ENCODE results near the gene NF2.
"Not testable (repeated sequence)": the region's sequence is repeated elsewhere in the genome, so short reads cannot be mapped to it uniquely, and the experiment has no call there.

Gene NF2

DNA sequence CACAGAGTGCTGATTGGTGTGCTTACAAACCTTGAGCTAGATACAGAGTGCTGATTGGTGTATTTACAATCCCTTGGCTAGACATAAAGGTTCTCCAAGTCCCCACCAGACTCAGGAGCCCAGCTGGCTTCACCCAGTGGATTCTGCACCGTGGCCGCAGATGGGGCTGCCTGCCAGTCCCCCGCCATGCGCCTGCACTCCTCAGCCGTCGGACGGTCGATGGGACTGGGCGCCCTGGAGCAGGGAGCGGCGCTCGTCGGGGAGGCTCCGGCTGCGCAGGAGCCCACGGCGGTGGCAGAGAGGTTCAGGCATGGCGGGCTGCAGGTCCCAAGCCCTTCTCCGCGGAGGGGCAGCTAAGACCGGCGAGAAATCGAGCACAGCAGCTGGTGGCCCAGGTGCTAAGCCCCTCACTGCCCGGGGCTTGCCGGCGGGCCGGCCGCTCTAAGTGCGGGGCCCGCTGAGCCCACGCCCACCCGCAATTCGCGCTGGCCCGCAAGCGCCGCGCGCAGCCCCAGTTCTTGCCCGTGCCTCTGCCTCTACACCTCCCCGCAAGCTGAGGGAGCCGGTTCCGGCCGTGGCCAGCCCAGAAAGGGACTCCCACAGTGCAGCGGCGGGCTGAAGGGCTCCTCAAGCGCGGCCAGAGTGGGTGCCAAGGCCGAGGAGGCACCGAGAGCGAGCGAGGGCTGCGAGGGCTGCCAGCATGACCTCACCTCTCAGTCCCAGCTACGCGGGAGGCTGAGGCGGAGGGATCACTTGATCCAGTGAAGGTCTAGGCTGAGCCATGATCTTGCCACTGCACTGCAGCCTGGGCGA, 5.4 kb upstream of the NF2 start:
- not testable (repeated sequence) for H3K36me3 ChIP-seq (ENCODE audit: control insufficient read depth, insufficient read depth, low read length); H3K9ac ChIP-seq (ENCODE audit: low read depth, low read length); H3K4me1 ChIP-seq (ENCODE audit: control insufficient read depth, insufficient read depth, low read length); H3K27me3 ChIP-seq (ENCODE audit: control insufficient read depth, insufficient read depth, low read length); H3K27ac ChIP-seq (ENCODE audit: low read depth, low read length); H3K9me3 ChIP-seq (ENCODE audit: control insufficient read depth, insufficient read depth, low read length); H3K4me3 ChIP-seq (ENCODE audit: low read depth, low read length)

DNA sequence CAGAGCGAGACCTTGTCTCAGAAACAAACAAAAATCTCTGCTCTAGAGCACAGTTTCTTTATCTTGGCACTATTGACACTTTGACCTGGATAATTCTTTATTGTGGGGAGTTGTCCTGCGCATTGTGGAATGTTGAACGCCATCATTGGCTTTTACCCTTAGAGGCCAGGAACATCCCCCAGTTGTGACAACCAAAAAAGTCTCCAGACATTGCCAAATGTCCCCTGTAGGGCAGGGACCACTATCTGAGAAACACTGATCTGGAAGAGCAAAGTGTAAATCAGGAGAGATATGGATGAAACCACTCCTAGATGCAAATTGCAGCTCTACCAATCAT, 4.8 kb upstream of the NF2 start:
- Histone ChIP-seq H3K4me1 (ENCODE audit: control insufficient read depth, insufficient read depth, low read length) (no peaks in the 10 kb centered on the region), H3K9ac (ENCODE audit: low read depth, low read length) (no peak overlapping the region), H3K9me3 (ENCODE audit: control insufficient read depth, insufficient read depth, low read length) (no peaks in the 10 kb centered on the region), H3K4me3 (ENCODE audit: low read depth, low read length) (no peak overlapping the region), H3K36me3 (ENCODE audit: control insufficient read depth, insufficient read depth, low read length) (no peaks in the 10 kb centered on the region), H3K27ac (ENCODE audit: low read depth, low read length) (no peak overlapping the region), H3K27me3 (ENCODE audit: control insufficient read depth, insufficient read depth, low read length) (no peaks in the 10 kb centered on the region)

DNA sequence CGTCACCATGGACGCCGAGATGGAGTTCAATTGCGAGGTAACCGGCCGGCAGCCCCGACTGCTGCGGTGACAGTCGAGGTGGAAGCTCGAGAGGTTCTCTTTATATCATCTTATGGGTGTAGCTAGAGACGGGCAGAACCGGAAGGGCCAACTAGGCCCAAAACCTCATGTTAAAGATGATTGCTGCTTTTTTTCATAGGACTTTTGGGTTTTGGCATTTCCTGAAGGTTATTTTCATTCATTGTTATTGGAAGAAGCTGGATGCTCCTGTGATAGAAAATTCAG, 585 bp downstream of the NF2 start:
- H3K27ac ChIP-seq (ENCODE audit: low read depth, low read length) = peak overlapping the region; percentile 73
- peak overlapping the region; percentile 59 for H3K9ac ChIP-seq (ENCODE audit: low read depth, low read length)
- H3K27me3 ChIP-seq (ENCODE audit: control insufficient read depth, insufficient read depth, low read length) = no peaks in the 10 kb centered on the region
- H3K9me3 ChIP-seq (ENCODE audit: control insufficient read depth, insufficient read depth, low read length) = no peaks in the 10 kb centered on the region
- peaks cover 25% of the 10 kb centered on the region for H3K4me1 ChIP-seq (ENCODE audit: control insufficient read depth, insufficient read depth, low read length)
- H3K4me3 ChIP-seq (ENCODE audit: low read depth, low read length) = peak overlapping the region; percentile 94
- H3K36me3 ChIP-seq (ENCODE audit: control insufficient read depth, insufficient read depth, low read length) = 0 out of 2 replicates have a peak, but pooled peaks cover 7% of the 10 kb centered on the region

DNA sequence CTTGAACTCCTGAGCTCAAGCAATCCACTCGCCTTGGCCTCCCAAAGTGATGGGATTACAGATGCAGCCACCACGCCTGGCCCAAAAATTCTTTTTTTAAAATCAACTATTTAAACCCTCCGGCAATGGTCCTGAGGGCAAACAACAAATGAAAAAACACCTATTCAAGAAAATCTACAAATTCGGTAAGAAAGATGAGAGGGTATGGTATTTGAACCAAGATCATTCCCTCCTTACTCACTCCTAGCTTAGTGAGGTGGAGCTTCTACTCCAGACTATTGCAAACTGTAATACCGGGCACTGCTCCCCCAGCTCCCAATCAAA, 2.1 kb downstream of the NF2 start:
- no peaks in the 10 kb centered on the region for H3K27me3 ChIP-seq (ENCODE audit: control insufficient read depth, insufficient read depth, low read length)
- H3K36me3 ChIP-seq (ENCODE audit: control insufficient read depth, insufficient read depth, low read length) = 0 out of 2 replicates have a peak, but pooled peaks cover 7% of the 10 kb centered on the region
- no peak overlapping the region for H3K27ac ChIP-seq (ENCODE audit: low read depth, low read length)
- peaks cover 25% of the 10 kb centered on the region for H3K4me1 ChIP-seq (ENCODE audit: control insufficient read depth, insufficient read depth, low read length)
- H3K9ac ChIP-seq (ENCODE audit: low read depth, low read length) = no peak overlapping the region
- H3K9me3 ChIP-seq (ENCODE audit: control insufficient read depth, insufficient read depth, low read length) = no peaks in the 10 kb centered on the region
- H3K4me3 ChIP-seq (ENCODE audit: low read depth, low read length) = no peak overlapping the region

DNA sequence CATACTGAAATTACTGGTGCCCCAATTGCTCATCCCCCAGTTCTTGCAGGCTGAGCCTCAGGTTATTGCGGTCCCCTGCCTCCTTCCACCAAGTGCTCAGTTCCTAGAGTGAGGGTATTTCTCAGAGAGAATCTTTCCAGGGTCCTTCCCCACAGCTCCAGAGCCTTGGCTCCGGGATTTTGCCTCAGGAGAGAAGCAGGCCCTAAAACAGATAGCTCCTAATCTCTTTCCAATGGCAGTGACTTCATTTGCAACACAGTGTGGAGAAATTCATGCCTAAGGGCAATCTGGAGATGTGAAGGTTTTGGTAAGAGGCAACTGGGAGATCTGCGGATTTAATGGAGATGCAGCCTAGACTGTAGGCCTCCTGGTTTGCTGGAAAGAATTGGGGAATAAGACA, 2.9 kb downstream of the NF2 start:
- H3K4me1 ChIP-seq (ENCODE audit: control insufficient read depth, insufficient read depth, low read length) = peaks cover 25% of the 10 kb centered on the region
- H3K9ac ChIP-seq (ENCODE audit: low read depth, low read length) = no peak overlapping the region
- peak overlapping the region; percentile 57 for H3K27ac ChIP-seq (ENCODE audit: low read depth, low read length)
- H3K36me3 ChIP-seq (ENCODE audit: control insufficient read depth, insufficient read depth, low read length) = 0 out of 2 replicates have a peak, but pooled peaks cover 7% of the 10 kb centered on the region
- H3K4me3 ChIP-seq (ENCODE audit: low read depth, low read length) = no peak overlapping the region
- no peaks in the 10 kb centered on the region for H3K27me3 ChIP-seq (ENCODE audit: control insufficient read depth, insufficient read depth, low read length)
- no peaks in the 10 kb centered on the region for H3K9me3 ChIP-seq (ENCODE audit: control insufficient read depth, insufficient read depth, low read length)

DNA sequence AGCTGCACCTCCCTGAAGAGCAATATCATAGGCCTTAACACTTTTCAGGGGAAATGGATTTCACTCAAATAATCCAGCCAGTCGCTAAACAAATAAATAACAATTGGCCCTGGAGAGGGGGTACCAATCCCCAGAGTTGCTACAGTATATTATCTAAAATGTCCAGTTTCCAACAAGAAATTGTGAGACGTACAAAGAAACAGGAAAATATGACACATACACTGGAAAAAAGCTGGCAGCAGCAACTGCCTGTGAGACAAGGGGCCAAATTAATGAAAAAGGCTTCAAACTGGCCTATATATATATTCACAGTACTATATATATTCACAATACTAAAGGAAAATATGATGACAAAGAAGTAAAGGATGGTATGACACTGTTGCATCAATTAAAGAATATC, 4.0 kb downstream of the NF2 start:
- peaks cover 25% of the 10 kb centered on the region for H3K4me1 ChIP-seq (ENCODE audit: control insufficient read depth, insufficient read depth, low read length)
- no peaks in the 10 kb centered on the region for H3K9me3 ChIP-seq (ENCODE audit: control insufficient read depth, insufficient read depth, low read length)
- 0 out of 2 replicates have a peak, but pooled peaks cover 7% of the 10 kb centered on the region for H3K36me3 ChIP-seq (ENCODE audit: control insufficient read depth, insufficient read depth, low read length)
- H3K9ac ChIP-seq (ENCODE audit: low read depth, low read length) = no peak overlapping the region
- H3K27ac ChIP-seq (ENCODE audit: low read depth, low read length) = no peak overlapping the region
- no peaks in the 10 kb centered on the region for H3K27me3 ChIP-seq (ENCODE audit: control insufficient read depth, insufficient read depth, low read length)
- no peak overlapping the region for H3K4me3 ChIP-seq (ENCODE audit: low read depth, low read length)

DNA sequence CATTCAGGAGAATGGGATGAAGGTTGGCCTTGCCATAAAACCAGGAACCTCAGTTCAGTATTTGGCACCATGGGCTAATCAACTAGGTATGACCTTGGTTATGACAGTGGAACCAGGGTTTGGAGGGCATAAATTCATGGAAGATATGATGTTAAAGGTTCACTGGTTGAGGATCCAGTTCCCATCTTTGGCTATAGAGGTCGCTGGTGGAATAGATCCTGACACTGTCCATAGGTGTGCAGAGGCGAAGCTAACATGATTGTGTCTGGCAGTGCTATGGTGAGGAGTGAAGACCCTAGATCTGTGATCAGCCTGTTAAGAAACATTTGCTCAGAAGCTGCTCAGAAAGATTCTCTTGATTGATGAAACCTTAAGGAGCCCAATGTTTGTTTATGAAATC, 5.7 kb downstream of the NF2 start:
- Histone ChIP-seq H3K9me3 (ENCODE audit: control insufficient read depth, insufficient read depth, low read length) (no peaks in the 10 kb centered on the region), H3K4me1 (ENCODE audit: control insufficient read depth, insufficient read depth, low read length) (peaks cover 25% of the 10 kb centered on the region), H3K9ac (ENCODE audit: low read depth, low read length) (no peak overlapping the region), H3K4me3 (ENCODE audit: low read depth, low read length) (no peak overlapping the region), H3K27ac (ENCODE audit: low read depth, low read length) (no peak overlapping the region), H3K27me3 (ENCODE audit: control insufficient read depth, insufficient read depth, low read length) (no peaks in the 10 kb centered on the region), H3K36me3 (ENCODE audit: control insufficient read depth, insufficient read depth, low read length) (0 out of 2 replicates have a peak, but pooled peaks cover 7% of the 10 kb centered on the region)

DNA sequence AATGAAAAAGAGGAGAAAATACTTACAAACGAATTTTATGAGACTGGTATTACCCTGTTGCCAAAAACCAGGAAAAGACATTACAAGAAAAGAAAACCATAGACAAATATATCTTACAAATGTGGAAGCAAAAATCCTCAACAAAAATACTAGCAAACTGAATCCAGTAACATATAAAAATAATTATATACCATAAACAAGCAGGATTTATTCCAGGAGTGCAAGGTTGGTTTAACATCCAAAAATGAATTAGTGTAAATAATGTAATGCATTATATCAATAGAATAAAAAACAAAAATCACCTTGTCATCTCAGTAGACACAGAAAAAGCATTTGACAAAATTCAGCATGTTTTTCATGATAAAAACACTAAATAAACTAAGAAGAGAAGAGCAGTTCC, 7.3 kb downstream of the NF2 start:
- peaks cover 9% of the 10 kb centered on the region for H3K4me1 ChIP-seq (ENCODE audit: control insufficient read depth, insufficient read depth, low read length)
- H3K36me3 ChIP-seq (ENCODE audit: control insufficient read depth, insufficient read depth, low read length) = 0 out of 2 replicates have a peak, but pooled peaks cover 7% of the 10 kb centered on the region
- H3K27me3 ChIP-seq (ENCODE audit: control insufficient read depth, insufficient read depth, low read length) = no peaks in the 10 kb centered on the region
- H3K27ac ChIP-seq (ENCODE audit: low read depth, low read length) = no peak overlapping the region
- no peak overlapping the region for H3K4me3 ChIP-seq (ENCODE audit: low read depth, low read length)
- no peak overlapping the region for H3K9ac ChIP-seq (ENCODE audit: low read depth, low read length)
- no peaks in the 10 kb centered on the region for H3K9me3 ChIP-seq (ENCODE audit: control insufficient read depth, insufficient read depth, low read length)

DNA sequence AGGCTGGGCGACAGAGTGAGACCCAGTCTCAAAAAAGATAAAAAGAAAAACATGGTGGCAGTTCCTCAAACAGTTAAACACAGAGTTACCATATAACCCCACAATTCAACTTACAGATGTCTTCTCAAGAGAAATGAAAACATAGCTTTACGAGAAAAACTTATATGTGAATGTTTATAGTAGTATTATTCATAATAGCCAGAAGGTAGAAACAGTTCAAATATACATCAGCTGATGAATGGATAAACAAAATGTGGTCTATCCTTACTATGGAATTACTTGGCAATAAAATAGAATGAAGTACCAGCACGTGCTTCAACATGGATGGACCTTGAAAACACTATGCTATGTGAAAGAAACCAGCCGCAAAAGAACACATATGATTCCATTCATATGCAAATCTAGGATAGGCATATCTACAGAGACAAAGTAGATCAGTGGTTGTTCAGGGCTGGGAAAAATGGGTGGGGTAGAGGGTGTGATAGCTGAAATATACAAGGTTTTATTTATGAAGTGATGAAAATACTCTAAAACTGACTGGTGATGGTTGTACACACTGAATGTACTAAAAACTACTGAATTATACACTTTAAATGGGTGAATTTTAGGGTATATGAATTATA, 12.4 kb downstream of the NF2 start:
- no peak overlapping the region for H3K9ac ChIP-seq (ENCODE audit: low read depth, low read length)
- H3K4me1 ChIP-seq (ENCODE audit: control insufficient read depth, insufficient read depth, low read length) = peaks cover 13% of the 10 kb centered on the region; the same call in 1 of the 2 replicates
- no peaks in the 10 kb centered on the region for H3K9me3 ChIP-seq (ENCODE audit: control insufficient read depth, insufficient read depth, low read length)
- no peak overlapping the region for H3K27ac ChIP-seq (ENCODE audit: low read depth, low read length)
- no peaks in the 10 kb centered on the region for H3K36me3 ChIP-seq (ENCODE audit: control insufficient read depth, insufficient read depth, low read length)
- no peak overlapping the region for H3K4me3 ChIP-seq (ENCODE audit: low read depth, low read length)
- H3K27me3 ChIP-seq (ENCODE audit: control insufficient read depth, insufficient read depth, low read length) = no peaks in the 10 kb centered on the region

DNA sequence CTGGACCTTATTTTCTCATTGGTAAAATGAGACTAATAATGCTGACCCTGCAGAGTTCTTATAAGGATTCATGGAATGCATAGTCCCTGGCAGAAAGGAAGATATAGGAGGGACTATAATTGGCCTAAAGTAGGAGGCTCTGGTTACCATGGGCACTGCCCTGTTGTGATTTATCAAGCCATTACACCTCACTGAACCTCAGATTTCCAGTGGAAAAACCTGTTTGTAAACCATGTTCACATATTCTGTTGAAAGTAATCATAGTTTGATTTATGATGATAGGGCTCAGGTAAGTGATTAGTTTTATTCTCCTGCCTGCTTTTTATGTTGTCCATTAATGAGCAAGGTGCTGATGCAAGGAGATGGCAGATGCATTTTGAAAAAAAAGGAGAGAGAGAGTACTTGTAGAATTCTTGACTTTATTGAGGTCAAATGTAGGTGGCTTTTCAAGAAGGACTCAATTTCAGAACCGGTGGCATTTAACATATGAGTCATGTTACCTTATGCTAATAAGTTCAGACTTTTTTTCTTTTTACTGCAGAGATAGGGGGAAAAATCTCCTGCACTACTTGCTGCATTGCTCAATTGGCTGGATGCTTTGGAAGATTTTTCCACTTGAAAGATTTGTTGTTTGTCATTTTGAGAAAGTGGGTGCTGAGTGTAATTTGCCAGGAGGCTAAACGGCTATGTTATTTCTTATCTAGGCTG, 14.6 kb downstream of the NF2 start:
- Histone ChIP-seq H3K9ac (ENCODE audit: low read depth, low read length) (no peak overlapping the region), H3K27ac (ENCODE audit: low read depth, low read length) (no peak overlapping the region), H3K36me3 (ENCODE audit: control insufficient read depth, insufficient read depth, low read length) (no peaks in the 10 kb centered on the region), H3K4me1 (ENCODE audit: control insufficient read depth, insufficient read depth, low read length) (peaks cover 15% of the 10 kb centered on the region), H3K4me3 (ENCODE audit: low read depth, low read length) (no peak overlapping the region), H3K9me3 (ENCODE audit: control insufficient read depth, insufficient read depth, low read length) (no peaks in the 10 kb centered on the region), H3K27me3 (ENCODE audit: control insufficient read depth, insufficient read depth, low read length) (no peaks in the 10 kb centered on the region)

Data from HUES48 (cell line).